GM12891 (cell line): ENCODE data around the gene RASA3.

Experiments used
- POLR2A ChIP-seq: IDR thresholded peaks from 2 replicates; pipeline ENCODE4 v1.6.1; 2011; ENCODE audit warnings: low read depth, low read length, control low read depth
- TAF1 ChIP-seq: IDR thresholded peaks from 2 replicates; pipeline ENCODE4 v1.6.1; 2011; ENCODE audit warnings: low read depth, low read length, control low read depth

- TF ChIP-seq POLR2A (no peak), TAF1 (no peak)
These were observed 179.4 kb downstream of the RASA3 start for GRCh38 chr13:113952983-113953520.
